GM18508 (cell line): ENCODE data around the gene TSHZ3.

Experiments
- ATAC-seq: cut with Tn5 transposase; IDR thresholded peaks from one replicate; pipeline ENCODE4 v1.9.1; 2021; ENCODE audit warnings: moderate number of reproducible peaks; ENCODE audit not compliant: insufficient read depth, unreplicated experiment

TSHZ3 gene, protein sequence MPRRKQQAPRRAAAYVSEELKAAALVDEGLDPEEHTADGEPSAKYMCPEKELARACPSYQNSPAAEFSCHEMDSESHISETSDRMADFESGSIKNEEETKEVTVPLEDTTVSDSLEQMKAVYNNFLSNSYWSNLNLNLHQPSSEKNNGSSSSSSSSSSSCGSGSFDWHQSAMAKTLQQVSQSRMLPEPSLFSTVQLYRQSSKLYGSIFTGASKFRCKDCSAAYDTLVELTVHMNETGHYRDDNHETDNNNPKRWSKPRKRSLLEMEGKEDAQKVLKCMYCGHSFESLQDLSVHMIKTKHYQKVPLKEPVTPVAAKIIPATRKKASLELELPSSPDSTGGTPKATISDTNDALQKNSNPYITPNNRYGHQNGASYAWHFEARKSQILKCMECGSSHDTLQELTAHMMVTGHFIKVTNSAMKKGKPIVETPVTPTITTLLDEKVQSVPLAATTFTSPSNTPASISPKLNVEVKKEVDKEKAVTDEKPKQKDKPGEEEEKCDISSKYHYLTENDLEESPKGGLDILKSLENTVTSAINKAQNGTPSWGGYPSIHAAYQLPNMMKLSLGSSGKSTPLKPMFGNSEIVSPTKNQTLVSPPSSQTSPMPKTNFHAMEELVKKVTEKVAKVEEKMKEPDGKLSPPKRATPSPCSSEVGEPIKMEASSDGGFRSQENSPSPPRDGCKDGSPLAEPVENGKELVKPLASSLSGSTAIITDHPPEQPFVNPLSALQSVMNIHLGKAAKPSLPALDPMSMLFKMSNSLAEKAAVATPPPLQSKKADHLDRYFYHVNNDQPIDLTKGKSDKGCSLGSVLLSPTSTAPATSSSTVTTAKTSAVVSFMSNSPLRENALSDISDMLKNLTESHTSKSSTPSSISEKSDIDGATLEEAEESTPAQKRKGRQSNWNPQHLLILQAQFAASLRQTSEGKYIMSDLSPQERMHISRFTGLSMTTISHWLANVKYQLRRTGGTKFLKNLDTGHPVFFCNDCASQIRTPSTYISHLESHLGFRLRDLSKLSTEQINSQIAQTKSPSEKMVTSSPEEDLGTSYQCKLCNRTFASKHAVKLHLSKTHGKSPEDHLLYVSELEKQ

DNA sequence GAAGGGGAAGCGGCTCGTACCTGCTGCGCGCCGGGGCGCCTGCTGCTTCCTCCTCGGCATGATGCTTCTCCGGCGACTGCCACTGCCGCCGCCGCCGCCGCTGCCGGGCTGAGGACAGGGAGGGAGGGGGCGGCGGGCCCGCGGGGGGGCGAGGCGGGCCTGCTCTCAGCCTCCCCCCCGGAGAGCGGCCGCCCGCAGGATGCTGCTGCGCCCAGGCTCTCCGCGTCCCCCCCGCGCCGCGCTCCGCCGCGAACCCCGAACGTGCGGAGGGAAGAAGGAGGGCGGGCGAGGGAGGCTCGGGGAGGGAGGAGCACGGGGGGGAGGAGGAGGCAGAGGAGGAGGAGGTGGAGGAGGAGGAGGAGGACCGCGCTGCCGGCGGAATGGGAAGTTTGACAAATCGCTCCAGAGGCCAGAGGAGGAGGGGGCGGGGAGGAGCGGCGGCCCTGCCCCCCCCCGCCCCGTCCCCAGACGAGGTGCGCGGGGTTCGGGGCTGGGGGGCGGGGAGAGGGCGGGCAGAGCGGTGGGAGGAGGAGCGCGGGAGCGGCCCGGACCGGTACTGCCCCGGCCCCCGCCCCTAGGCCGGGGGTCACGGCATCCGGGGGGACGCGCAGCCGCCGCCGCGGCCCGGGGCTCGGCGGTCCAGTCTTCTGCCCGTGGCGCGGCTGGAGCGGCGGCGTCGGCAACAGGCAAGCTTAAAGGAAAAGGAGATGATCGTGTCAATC, at the start of gene TSHZ3:
Gene TSHZ3 (minus strand): TSS at position 277 of the 722 bp plus-strand sequence. CDS start 217 bp downstream, at position 60.
- ATAC-seq, result no peak

DNA sequence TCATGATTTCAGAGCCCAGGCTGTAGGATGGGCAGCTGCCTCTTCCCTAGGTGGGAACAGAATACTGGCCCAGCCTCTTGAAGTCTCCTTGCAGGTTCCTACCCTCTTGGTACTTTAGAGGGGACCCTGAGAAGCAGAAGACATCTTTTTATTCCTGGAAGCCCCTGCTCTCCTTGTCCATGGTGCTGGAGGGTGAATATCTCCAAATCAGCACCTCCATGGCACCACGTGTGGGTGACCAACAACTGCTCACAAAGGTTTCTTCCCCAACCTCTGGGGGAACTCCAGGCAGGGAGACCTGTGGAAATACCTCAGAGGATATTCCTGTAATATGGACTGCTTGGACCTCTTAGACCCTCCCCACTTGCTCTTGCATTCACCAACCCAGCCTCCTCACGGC, 48.1 kb upstream of the TSHZ3 start:
- ATAC-seq, result no peak

DNA sequence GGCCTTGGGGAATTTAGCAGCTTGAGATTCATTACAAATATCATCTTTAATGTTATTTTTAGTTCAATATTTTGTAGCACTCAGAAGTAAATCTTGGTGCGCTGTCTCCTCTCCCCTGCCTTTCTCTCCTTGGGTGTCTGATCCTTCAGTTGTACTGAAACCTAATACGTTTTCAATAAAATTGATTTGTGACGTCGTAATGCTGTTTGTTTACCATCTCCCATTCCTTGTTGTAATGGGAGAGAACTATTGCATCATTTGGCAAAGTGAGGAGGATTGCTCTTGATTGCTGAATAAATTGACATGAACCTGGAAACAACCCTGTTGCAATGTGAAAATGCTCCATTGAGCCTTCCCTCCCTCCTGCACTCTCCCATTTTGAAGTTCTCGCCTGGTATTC, 43.2 kb upstream of the TSHZ3 start:
- ATAC-seq, result no peak

DNA sequence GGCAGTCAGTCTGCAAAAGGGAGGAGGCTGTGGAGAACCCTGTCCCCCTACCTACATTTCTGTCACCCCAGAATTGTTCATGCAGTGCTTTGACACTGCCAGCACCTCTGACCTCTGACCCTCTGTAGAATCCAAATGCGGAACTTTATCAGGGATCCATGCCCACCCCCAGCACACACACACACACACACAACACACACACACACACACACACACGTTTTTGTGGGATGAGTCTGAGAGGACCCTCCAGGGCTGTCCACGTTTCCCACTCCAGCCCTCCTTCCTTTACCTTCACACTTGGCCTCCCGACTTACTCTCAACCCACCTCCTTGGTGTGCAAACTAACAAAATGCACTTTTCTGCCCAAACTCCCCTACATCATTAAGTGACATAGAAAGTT, 42.3 kb upstream of the TSHZ3 start:
- ATAC-seq, result no peak

DNA sequence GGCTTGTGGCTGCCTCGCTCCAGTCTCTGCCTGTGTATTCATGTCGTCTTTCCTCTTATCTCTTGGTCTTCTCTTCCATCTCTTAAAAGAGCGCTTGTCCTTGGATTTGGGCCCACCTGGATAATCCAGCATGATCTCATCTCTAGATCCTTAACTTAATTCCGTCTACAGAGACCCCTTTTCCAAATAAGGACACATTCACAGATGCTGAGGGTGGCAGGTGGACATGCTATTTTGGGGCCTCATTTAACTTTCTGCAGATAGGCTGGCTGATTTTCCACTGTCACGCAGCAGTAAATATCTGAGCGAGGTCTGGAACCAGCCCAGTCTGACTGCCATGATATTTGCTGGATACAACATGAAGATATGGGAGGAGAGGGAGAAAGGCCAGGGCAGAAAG, 41.5 kb upstream of the TSHZ3 start:
- no peak for ATAC-seq

DNA sequence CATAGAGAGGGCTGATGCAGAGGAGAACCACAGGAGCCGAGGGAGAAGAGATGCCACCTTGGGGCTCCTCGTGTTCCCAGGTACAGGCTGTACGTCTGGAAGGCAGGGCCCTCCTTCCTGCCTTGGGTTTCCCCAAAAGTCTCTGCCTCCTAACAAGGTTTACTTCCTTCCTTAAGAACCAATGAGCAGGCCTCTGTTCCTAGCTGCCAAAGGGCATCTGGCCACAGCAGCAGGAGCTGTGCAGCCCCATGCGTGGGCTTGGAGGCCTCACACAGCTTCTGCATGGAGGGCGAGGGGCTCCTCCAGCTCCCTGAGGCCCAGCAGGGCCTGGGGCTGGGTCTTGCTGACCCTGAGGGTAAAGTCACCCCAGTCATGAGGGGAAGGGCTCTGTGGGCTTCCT, 40.6 kb upstream of the TSHZ3 start:
- no peak for ATAC-seq

DNA sequence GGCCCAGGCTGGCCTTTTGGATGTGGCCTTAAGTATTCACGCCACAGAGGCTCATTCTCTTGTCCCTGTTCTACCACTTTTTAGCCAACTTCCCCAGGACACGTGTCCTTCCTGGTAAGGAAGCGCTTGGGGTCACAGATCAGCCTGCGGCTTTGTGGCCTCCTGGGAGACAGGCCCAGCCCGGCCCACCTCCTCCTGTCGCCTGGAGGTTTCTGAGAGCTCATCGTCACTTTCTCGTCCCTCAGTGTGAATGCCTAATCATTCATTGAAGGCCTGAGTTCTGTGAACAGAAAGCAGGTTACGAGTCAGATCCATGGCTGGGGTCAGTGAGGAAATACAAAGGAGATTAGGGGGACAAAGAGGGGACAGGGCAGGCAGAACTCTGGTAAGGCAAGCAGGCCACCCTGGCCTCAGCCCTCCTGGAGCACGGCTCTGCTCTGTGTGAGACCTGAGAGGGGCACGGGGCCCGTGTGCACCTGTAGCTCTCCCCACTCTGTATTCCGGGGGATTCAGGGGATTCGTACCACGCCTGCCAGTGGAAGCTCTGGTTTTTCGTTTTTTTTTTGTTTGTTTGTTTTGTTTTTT, 38.6 kb upstream of the TSHZ3 start:
- ATAC-seq, result no peak

DNA sequence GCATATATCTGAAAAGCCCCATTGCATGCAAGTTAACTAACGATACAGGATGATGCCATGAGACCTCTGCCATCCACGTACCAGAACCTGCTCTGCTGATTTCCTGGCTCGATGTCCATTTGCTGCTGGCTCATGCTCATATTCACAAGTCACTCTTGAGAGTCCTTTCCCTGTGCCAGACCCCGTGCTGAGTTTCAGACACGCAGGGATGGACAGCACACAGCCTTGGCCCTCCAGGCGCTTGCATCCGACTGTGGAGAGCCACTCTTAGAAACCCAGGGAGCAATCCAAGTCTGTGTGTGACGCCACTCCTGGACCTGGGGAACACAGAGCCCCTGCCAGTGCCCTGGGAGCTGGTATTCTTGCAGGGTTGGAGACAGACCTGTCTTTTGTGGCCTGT, 37.6 kb upstream of the TSHZ3 start:
- ATAC-seq, result no peak

DNA sequence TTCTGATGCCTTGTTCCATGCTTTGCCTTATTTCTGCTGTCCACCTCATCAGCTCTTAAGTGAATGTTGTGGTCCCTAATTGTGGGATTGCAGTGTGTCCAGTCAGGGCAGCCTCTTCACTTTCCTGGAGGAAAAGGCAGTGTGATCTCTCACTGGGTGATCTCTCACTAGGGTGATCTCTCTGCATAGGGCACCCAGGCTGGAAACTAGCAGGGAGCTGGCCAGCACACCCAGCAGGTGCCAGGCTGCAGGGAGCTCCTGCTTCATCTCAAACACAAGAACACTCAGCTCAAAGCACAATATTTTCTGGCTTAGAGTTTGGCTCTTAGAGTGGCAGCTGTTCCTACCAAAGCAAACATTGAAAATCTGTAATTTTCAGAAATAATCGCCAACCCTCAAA, 36.5 kb upstream of the TSHZ3 start:
- no peak for ATAC-seq

DNA sequence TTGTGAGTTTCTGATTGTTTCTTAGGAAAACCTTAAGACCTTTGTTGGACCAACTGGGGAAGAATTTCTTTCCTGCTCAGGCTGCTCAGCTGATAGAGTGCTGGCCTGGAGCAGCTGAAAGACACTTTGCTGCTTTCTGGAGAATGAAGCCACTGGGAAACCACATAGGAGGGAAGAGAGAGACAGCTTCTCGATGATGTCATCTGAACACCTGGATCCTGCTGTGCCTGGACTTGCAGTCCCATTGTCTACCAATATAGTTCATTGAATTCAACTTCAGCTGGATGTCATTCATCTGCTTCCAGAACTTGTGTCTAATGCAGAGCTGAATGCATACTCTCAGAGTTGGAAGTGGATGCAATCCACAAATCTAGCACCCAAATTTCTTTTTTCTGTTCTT, 34.3 kb upstream of the TSHZ3 start:
- ATAC-seq, result no peak

DNA sequence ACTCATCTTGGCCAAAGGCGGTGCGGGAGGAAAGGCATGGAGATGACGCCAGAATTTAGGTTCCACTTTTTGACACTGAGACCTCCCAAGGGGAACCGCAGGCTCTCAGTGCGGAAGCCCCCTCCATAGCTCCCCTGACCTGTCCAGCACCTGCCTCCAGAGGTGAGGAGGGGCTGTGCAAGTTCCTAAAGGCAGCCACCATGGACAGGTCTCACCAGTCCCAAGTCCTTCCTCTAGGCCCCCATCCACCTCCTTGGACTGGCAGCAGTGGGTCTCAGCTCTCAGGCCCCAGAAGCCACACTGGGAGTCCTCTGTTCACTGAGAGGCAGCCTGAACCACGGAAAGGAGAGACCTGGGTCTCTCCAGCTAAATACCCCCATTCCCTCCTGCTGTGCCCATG, 31.6 kb upstream of the TSHZ3 start:
- ATAC-seq, result no peak

DNA sequence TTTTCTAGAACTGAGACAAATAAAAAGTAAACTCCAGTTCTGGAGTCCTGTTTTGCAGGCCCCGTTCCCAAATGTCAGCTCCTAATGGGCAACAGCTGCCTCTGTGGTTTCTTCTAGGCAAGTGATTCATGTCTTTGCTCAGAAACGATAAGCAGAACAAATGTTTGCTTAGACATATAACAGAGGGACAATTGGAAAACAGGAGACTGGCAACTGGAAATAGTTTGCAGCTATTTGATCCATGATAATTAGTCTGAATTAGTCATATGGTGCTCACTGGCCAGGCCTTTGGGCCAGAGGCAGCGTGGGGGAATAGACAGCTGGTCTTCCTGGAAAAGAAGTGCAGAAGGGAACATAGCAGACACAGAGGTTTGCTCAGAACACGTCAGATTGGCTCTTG, 29.2 kb upstream of the TSHZ3 start:
- ATAC-seq, result no peak

DNA sequence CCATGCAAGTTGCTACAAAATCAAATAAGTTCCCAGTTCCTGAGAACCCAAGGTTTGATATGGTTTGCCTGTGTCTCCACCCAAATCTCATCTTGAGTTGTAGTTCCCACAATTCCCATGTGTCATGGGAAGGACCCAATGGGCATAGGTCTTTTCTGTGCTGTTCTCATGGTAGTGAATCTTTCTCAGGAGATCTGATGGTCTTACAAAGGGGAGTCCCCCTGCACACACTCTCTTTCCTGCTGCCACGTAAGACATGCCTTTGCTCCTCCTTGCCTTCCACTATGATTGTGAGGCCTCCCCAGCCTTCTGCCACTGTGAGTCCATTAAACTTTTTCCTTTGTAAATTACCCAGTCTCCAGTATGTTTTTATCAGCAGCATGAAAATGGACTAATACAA, 28.5 kb upstream of the TSHZ3 start:
- no peak for ATAC-seq

DNA sequence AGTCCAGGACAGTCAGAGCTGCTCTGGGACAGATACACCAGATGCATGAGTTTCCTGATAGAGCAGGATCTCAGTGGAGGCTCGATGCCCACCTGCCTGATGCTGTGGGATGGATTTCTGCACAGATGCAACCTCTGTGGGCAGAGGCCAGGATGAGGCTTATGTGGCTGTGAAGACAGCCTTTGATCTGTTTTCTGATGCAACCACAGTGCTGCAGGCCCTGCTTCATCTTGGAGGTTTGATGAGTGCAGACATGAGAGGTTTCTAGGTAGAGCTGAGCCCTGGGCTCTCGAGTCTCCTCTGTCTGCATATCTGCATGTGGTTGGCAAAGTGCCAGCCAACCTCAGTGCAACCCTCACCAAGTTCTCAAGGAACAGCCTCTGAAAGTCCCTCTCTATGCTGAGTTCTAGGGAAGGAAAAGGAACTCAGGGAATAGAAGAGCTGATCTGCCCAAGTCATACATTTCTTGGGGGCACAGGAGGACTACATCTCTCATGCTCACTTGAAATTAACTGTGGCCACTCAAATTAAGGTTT, 23.1 kb upstream of the TSHZ3 start:
- no peak for ATAC-seq

DNA sequence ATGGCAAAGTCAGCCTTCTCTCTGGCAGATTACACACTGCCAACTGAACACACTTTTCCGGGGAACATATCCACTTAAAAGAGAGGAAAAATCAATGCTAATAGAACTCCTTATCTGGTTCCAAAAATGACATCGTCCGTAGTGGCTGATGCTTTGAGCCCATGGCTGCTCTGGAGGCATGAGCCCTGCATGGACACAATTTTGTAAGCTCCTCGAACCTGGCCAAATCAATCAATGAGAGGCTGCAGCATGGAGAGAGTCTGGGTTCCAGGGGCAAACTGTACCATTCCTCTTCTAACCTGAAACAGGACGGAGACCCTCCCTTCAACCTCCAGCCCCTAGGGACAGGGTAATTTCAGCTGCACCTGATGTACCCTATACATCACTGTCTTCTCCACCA, 21.0 kb upstream of the TSHZ3 start:
- ATAC-seq, result no peak

DNA sequence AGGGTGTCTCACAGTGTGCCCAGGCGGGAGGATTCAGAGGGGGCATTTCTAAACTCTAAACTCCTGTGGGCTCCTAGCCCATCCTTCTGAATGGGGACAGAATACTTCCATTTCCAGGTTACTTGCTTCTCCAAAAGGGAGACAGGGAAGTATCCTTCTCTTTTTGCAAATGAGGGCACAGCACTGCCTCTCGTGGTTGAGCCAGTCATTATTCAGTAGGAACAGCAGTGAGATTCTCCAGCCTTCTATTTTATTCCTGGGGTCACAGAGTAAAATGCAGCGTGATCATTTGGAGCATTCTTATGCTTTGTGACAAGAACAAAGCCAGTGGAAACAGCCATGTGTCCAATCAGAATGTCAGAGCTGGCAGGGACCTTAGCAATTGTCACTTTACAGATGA, 15.7 kb upstream of the TSHZ3 start:
- ATAC-seq, result no peak

DNA sequence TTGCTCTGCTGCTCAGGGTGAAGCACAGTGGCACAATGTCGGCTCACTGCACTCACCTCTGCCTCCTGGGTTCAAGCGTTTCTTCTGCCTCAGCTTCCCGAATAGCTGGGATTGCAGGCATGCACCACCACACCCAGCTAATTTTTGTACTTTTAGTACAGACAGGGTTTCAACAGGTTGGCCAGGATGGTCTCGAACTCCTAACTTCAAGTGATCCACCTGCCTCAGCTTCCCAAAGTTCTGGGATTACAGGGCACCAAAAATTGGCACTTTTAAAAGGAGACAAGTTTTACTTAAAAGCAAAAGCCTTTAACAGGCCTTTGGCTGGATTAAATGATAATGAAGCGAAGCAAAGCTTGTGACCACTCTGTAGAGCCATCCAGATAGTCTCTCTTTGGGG, 12.5 kb upstream of the TSHZ3 start:
- no peak for ATAC-seq

DNA sequence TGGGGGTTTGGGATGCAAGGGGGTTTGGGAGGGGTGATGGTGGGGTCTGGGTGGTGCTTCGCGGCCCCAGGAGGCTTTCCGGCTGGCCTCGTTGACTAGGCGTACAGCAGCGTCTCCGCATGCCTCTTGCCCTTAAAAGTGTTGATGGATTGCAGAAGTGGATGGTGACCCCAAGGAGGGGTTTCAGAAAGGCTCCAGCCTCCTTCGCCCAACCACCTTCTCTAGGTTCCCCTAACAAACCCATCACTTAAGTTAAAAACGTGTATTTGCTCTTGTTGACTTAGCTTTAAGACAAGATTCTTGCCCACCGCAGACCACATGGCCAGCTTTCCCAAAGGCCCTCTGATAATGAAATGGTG, 8.1 kb upstream of the TSHZ3 start:
- ATAC-seq, result no peak

DNA sequence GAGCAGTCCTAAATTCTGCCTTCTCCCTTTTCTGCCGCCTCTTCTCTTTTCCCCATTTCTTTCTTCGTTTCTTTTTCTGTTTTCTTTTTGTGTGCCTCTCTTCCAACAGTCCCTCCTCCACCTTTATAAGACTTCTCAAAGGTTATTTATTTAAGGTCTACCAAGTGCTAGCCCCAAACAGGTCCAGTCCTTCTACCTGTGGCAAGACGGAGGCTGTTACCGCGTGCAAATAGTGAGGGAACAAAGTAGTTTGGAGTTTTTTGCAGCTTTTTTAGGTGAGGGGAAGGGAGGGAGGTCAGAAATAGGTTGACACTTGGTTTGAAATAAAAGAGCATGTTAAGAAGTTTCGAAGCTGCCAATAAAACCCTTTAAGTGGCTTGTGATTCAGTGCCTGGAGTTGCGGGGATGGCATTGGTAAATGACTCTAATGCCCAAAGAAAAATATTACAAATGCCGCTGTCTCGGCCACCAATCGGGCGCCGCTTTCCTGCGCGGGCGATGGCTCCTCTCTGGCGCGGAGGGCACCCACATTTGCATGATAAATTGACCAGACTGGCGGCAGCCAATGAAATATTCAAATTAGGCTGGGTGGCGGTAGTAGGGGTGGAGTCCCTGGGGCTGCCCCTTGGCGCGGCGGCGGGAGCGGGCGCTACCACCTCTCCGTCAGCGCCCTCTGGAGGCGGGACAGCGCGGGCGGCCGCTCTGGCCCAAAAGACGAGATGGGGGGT, 7.5 kb upstream of the TSHZ3 start:
- ATAC-seq, result no peak
